GM12878 (cell line): ENCODE measurements around the gene MDM4. TPM values are rescaled to one million over a fixed set of nuclear protein-coding genes. Genes with fewer than 3 reads are reported as not detected.

Source experiments
- ASH2L ChIP-seq: fragments of 300-600, 200-600 bp; sonication (generic); IDR thresholded peaks from 2 replicates; pipeline ENCODE4 v1.6.1; 2017; ENCODE audit warnings: low read depth, mild to moderate bottlenecking, borderline replicate concordance
- ATF7 ChIP-seq: fragments of 450-650 bp; IDR thresholded peaks from 2 replicates; pipeline ENCODE4 v1.6.1; 2016; ENCODE audit warnings: low read depth, mild to moderate bottlenecking
- BACH1 ChIP-seq: fragments of 450-650 bp; IDR thresholded peaks from 2 replicates; pipeline ENCODE4 v1.6.1; 2017; ENCODE audit warnings: mild to moderate bottlenecking, borderline replicate concordance
- BRCA1 ChIP-seq: IDR thresholded peaks from 2 replicates; pipeline ENCODE4 v1.6.1; 2011; ENCODE audit warnings: low read depth, low read length, improper control_type of control experiment
- CBFB ChIP-seq: IDR thresholded peaks from 2 replicates; pipeline ENCODE4 v1.6.1; 2016; ENCODE audit warnings: antibody characterized with exemption, low read depth
- EGR1 ChIP-seq, 2 experiments: IDR thresholded peaks; 1 replicate in 1 of 2; 2 replicates in 1 of 2; pipeline ENCODE4 v1.6.1; 2011 to 2012; ENCODE audit warnings: low read depth in 2 of 2, low read length in 2 of 2, borderline replicate concordance in 1 of 2, mild to moderate bottlenecking in 1 of 2, moderate library complexity in 1 of 2
- EP300 ChIP-seq, 2 experiments: fragments of 150-350 bp in 1 of 2; IDR thresholded peaks; 2 replicates each; pipeline ENCODE4 v1.6.1; 2011 to 2012; ENCODE audit warnings: low read depth in 2 of 2, low read length in 2 of 2, borderline replicate concordance in 1 of 2, improper control_type of control experiment in 1 of 2, inconsistent platforms in 1 of 2; ENCODE audit not compliant: control insufficient read depth in 1 of 2
- IKZF2 ChIP-seq, 2 experiments: fragments of 450-650 bp; IDR thresholded peaks; 2 replicates each; pipeline ENCODE4 v1.6.1; 2017; ENCODE audit warnings: mild to moderate bottlenecking in 2 of 2, moderate library complexity in 2 of 2
- JUND ChIP-seq: IDR thresholded peaks from 2 replicates; pipeline ENCODE4 v1.6.1; 2012; ENCODE audit warnings: low read depth, mild to moderate bottlenecking, low read length, improper control_type of control experiment, moderate library complexity
- KLF5 ChIP-seq: fragments of 450-650 bp; IDR thresholded peaks from 2 replicates; pipeline ENCODE4 v1.6.1; 2014; ENCODE audit warnings: mild to moderate bottlenecking; ENCODE audit not compliant: partially characterized antibody
- MEF2B ChIP-seq: fragments of 450-650 bp; IDR thresholded peaks from 2 replicates; pipeline ENCODE4 v1.6.1; 2018; ENCODE audit warnings: mild to moderate bottlenecking, moderate library complexity; ENCODE audit not compliant: partially characterized antibody, poor library complexity, severe bottlenecking
- NBN ChIP-seq: fragments of 450-650 bp; IDR thresholded peaks from 2 replicates; pipeline ENCODE4 v1.6.1; 2016
- NFIC ChIP-seq: IDR thresholded peaks from 2 replicates; pipeline ENCODE4 v1.6.1; 2012; ENCODE audit warnings: low read depth, mild to moderate bottlenecking, inconsistent platforms, low read length, moderate library complexity
- PML ChIP-seq: IDR thresholded peaks from 2 replicates; pipeline ENCODE4 v1.6.1; 2012; ENCODE audit warnings: low read length, inconsistent platforms
- POLR2A ChIP-seq: IDR thresholded peaks from 2 replicates; pipeline ENCODE4 v1.6.1; 2011; ENCODE audit warnings: low read depth, mild to moderate bottlenecking, low read length
- RAD21 ChIP-seq: IDR thresholded peaks from 2 replicates; pipeline ENCODE4 v1.6.1; 2011; ENCODE audit warnings: mild to moderate bottlenecking, low read depth, low read length, moderate library complexity; ENCODE audit not compliant: insufficient read depth
- RUNX3 ChIP-seq: IDR thresholded peaks from 2 replicates; pipeline ENCODE4 v1.6.1; 2012; ENCODE audit warnings: low read length, inconsistent platforms
- SMC3 ChIP-seq: IDR thresholded peaks from 2 replicates; pipeline ENCODE4 v1.6.1; 2011; ENCODE audit warnings: low read length, improper control_type of control experiment, borderline replicate concordance
- SRF ChIP-seq, 2 experiments: IDR thresholded peaks; 2 replicates each; pipeline ENCODE4 v1.6.1; 2011; ENCODE audit warnings: low read depth in 2 of 2, low read length in 2 of 2, mild to moderate bottlenecking in 1 of 2, moderate library complexity in 1 of 2
- TBL1XR1 ChIP-seq: IDR thresholded peaks from 2 replicates; pipeline ENCODE4 v1.6.1; 2012; ENCODE audit warnings: low read depth, low read length, improper control_type of control experiment
- polyA plus RNA-seq, 11 experiments: library from polyadenylated mRNA; depleted of rRNA in 4 of 11; unstranded in 6 of 11; stranded (reverse) in 5 of 11; fragments of >200 nt; fragmentation: Nextera tagmentation in 4 of 11; fragmentation: Illumina TruSeq in 1 of 11; extraction: Ambion mirVana in 4 of 11; extraction: Trizol in 1 of 11; gene quantifications; 1 replicate in 1 of 11; 2 replicates in 10 of 11; pipeline versions ENCODE4 v1.2.1 to v1.2.3, GENCODE V29; 2011 to 2016; ENCODE audit warnings: inconsistent platforms in 2 of 11, missing spikeins in 2 of 11, low read depth in 1 of 11
- total RNA-seq, 4 experiments: library from RNA; depleted of rRNA in 3 of 4; stranded (reverse); fragments of >200 nt in 3 of 4; fragmentation: Illumina TruSeq in 1 of 4; extraction: Trizol in 1 of 4; gene quantifications; 2 replicates each; pipeline versions ENCODE4 v1.2.1 to v1.2.3, GENCODE V29; 2013 to 2021
- TF ChIP-seq, protein P1 (sequence below): fragments of 450-650 bp; formaldehyde crosslinking; IDR thresholded peaks from 2 replicates; pipeline ENCODE4 v1.5.0; 2022; ENCODE audit warnings: mild to moderate bottlenecking, missing genetic modification characterization
- TF ChIP-seq, protein P2 (sequence below): IDR thresholded peaks from 2 replicates; pipeline ENCODE4 v1.6.1; 2012; ENCODE audit warnings: low read length, inconsistent platforms
- TF ChIP-seq, protein P3 (sequence below): fragments of 450-650 bp; IDR thresholded peaks from 2 replicates; pipeline ENCODE4 v1.6.1; 2017; ENCODE audit warnings: antibody characterized with exemption, mild to moderate bottlenecking, moderate library complexity
- TF ChIP-seq, protein P4 (sequence below): IDR thresholded peaks from 2 replicates; pipeline ENCODE4 v1.6.1; 2011; ENCODE audit warnings: borderline replicate concordance, low read depth, mild to moderate bottlenecking, moderate library complexity, mixed read lengths, low read length; ENCODE audit not compliant: insufficient read depth; ENCODE audit errors: extremely low read length

MDM4 gene
- total and polyA plus RNA-seq, 10 of the 15 experiments (the other 5 are each of a cell fraction or from before 2014, with no cell fraction given), result 2.5 to 74.4 (median 22.7) TPM

DNA sequence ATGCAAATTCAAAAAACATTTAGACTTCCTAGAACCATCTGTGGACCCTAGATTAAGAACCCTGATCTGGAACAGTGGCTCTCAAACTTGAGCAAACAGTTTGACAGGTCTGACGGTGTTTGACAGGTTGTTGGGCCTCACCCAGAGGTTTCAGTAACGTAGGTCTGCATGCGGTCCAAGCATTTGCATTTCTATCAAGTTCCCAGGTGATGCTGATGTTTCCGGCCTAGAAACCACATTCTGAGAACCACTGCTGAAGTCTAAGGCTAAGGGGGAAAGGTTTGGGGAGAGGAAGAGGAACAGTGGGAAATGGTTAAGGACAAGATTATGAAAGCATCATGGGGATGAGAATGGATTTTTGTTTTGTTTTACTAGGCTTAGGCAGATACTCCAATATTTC lies 48.6 kb downstream of the MDM4 start (continued):
- TF ChIP-seq, protein P1, sequence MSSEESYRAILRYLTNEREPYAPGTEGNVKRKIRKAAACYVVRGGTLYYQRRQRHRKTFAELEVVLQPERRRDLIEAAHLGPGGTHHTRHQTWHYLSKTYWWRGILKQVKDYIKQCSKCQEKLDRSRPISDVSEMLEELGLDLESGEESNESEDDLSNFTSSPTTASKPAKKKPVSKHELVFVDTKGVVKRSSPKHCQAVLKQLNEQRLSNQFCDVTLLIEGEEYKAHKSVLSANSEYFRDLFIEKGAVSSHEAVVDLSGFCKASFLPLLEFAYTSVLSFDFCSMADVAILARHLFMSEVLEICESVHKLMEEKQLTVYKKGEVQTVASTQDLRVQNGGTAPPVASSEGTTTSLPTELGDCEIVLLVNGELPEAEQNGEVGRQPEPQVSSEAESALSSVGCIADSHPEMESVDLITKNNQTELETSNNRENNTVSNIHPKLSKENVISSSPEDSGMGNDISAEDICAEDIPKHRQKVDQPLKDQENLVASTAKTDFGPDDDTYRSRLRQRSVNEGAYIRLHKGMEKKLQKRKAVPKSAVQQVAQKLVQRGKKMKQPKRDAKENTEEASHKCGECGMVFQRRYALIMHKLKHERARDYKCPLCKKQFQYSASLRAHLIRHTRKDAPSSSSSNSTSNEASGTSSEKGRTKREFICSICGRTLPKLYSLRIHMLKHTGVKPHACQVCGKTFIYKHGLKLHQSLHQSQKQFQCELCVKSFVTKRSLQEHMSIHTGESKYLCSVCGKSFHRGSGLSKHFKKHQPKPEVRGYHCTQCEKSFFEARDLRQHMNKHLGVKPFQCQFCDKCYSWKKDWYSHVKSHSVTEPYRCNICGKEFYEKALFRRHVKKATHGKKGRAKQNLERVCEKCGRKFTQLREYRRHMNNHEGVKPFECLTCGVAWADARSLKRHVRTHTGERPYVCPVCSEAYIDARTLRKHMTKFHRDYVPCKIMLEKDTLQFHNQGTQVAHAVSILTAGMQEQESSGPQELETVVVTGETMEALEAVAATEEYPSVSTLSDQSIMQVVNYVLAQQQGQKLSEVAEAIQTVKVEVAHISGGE, result no peak
- peak; percentile 56; the same call in 1 of the 2 replicates for TF ChIP-seq BACH1
- peak; percentile 91 for TF ChIP-seq RUNX3
- TF ChIP-seq PML, result no peak
- TF ChIP-seq ATF7, result peak; percentile 70
- no peak for TF ChIP-seq EGR1 (IDR thresholded peaks at IDR 0.05; ENCODE audit: borderline replicate concordance in 1 of 2, low read depth in 2 of 2, low read length in 2 of 2)
- TF ChIP-seq NBN, result no peak; the same call in 1 of the 2 replicates
- no peak for TF ChIP-seq SRF (IDR thresholded peaks at IDR 0.05; ENCODE audit: low read depth in 2 of 2, low read length in 2 of 2)
- no peak for TF ChIP-seq SMC3
- TF ChIP-seq RAD21, result no peak
- no peak for TF ChIP-seq POLR2A
- peak; percentile 97 to 98 for TF ChIP-seq IKZF2 (IDR thresholded peaks at IDR 0.05)
- TF ChIP-seq EP300 (IDR thresholded peaks at IDR 0.05; ENCODE audit: borderline replicate concordance in 1 of 2, control insufficient read depth in 1 of 2, low read depth in 2 of 2, low read length in 2 of 2), result peak; percentile 88 to 95; a peak in 3 of 4 replicates
- TF ChIP-seq BRCA1, result no peak
- TF ChIP-seq ASH2L, result no peak
- no peak for TF ChIP-seq KLF5
- TF ChIP-seq, protein P2, sequence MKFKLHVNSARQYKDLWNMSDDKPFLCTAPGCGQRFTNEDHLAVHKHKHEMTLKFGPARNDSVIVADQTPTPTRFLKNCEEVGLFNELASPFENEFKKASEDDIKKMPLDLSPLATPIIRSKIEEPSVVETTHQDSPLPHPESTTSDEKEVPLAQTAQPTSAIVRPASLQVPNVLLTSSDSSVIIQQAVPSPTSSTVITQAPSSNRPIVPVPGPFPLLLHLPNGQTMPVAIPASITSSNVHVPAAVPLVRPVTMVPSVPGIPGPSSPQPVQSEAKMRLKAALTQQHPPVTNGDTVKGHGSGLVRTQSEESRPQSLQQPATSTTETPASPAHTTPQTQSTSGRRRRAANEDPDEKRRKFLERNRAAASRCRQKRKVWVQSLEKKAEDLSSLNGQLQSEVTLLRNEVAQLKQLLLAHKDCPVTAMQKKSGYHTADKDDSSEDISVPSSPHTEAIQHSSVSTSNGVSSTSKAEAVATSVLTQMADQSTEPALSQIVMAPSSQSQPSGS, result 0 out of 2 replicates have a peak, but pooled peaks have one; percentile 31
- no peak for TF ChIP-seq JUND
- TF ChIP-seq CBFB, result no peak
- TF ChIP-seq, protein P3, sequence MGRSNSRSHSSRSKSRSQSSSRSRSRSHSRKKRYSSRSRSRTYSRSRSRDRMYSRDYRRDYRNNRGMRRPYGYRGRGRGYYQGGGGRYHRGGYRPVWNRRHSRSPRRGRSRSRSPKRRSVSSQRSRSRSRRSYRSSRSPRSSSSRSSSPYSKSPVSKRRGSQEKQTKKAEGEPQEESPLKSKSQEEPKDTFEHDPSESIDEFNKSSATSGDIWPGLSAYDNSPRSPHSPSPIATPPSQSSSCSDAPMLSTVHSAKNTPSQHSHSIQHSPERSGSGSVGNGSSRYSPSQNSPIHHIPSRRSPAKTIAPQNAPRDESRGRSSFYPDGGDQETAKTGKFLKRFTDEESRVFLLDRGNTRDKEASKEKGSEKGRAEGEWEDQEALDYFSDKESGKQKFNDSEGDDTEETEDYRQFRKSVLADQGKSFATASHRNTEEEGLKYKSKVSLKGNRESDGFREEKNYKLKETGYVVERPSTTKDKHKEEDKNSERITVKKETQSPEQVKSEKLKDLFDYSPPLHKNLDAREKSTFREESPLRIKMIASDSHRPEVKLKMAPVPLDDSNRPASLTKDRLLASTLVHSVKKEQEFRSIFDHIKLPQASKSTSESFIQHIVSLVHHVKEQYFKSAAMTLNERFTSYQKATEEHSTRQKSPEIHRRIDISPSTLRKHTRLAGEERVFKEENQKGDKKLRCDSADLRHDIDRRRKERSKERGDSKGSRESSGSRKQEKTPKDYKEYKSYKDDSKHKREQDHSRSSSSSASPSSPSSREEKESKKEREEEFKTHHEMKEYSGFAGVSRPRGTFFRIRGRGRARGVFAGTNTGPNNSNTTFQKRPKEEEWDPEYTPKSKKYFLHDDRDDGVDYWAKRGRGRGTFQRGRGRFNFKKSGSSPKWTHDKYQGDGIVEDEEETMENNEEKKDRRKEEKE, result no peak
- TF ChIP-seq, protein P4, sequence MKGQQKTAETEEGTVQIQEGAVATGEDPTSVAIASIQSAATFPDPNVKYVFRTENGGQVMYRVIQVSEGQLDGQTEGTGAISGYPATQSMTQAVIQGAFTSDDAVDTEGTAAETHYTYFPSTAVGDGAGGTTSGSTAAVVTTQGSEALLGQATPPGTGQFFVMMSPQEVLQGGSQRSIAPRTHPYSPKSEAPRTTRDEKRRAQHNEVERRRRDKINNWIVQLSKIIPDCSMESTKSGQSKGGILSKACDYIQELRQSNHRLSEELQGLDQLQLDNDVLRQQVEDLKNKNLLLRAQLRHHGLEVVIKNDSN, result no peak
- TF ChIP-seq MEF2B, result peak; percentile 39
- TF ChIP-seq NFIC, result peak; percentile 66
- TF ChIP-seq TBL1XR1, result peak; percentile 43; the same call in 1 of the 2 replicates
